ENCODE measurements around the gene HIVEP2.
A peak's percentile ranks its signal among the peaks of the same experiment; 100 is the strongest.

The HIVEP2 gene

GRCh38 chr6:142945446-142946180 is 637 bp upstream of the HIVEP2 start:
- DNase-seq = no peak

- DNase-seq = peak; percentile 80
These were observed 590 bp downstream of the HIVEP2 start for GRCh38 chr6:142944124-142945048.

DNA sequence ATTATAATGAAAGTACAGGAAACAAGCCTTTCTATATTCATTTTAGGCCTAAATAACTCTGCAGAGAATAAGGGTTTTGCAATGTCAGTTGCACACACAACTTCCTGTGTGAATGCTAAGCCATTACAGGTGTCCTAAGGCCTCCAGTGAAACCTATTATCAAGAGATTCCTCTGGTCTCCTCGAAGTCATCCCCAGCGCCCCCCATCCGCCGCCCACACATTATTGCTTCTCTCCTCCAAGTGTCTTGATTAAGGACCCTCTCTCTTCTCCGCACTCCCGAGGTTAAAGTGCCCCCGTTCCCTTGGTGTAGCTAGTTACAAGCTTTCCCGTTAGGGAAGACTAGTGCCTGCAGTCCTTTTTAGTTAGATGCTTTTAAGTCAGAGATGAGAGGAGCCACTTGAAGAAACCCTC is 1.3 kb downstream of the HIVEP2 start:
- DNase-seq = peak; percentile 38

- no peak for DNase-seq
These were observed 2.2 kb downstream of the HIVEP2 start for GRCh38 chr6:142942805-142943227.

- no peak for DNase-seq
These were observed 2.7 kb downstream of the HIVEP2 start for GRCh38 chr6:142942238-142942637.

GRCh38 chr6:142941018-142941417 is 4.0 kb downstream of the HIVEP2 start:
- DNase-seq = no peak

DNA sequence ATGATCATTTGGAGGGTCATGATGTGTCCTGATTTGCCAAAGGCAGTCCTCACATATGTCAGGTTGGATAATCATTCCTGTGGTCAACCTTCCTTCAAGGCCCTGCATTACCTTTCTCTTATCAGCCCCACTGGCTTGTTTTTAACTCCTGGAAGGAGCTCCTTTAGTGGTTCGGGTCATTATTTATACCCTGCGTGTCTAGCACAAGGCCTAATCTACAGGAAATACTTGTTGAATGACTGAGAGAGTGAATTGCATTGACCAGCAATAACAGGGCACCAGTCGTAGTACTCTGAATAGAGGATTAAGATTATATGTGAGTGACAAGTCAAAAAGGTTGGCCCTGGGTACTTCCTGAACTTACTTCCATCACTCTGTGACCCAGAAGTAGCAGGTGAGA is 4.5 kb downstream of the HIVEP2 start:
- peak; percentile 94 for DNase-seq

DNA sequence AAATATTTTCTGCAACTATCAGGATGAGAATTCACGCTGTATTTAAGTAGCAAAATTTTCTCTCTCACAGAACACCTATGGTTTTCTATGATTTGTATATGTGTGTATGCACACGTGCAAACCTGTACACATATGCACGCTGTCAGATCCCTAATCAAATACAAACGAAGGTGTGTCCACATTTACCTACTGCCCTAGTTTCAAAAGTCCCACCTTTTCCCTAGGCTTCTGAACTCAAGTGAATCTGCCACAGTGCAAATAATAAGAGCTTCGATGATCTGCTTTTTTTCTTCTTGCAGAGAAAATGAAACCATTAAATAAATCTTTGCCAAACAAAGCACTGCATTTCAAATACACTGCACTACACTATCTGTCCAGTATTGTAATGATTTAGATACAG is 6.5 kb downstream of the HIVEP2 start:
- no peak for DNase-seq

- DNase-seq = no peak
These were observed 7.0 kb downstream of the HIVEP2 start for GRCh38 chr6:142937986-142938385.

GRCh38 chr6:142935553-142936517 is 9.1 kb downstream of the HIVEP2 start:
- no peak for DNase-seq

DNA sequence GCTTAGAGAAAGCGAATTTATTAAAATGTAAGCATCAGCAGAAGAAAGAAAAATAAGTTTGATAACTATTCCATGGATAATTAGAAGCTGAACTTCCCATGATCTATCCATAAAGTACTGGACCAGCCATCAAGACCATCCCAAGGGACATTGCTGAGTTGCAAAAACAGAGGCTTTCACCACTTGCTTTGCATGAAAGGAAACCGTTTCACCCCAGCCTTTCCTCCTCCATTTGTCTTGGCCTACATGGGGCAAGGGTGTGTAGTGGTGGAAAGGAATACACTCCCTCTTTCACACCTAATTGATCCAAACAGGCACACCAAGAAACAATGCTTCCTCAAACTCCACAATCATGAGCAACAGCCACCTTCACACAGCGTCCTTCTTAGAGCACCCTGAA is 10.4 kb downstream of the HIVEP2 start:
- DNase-seq = no peak

DNA sequence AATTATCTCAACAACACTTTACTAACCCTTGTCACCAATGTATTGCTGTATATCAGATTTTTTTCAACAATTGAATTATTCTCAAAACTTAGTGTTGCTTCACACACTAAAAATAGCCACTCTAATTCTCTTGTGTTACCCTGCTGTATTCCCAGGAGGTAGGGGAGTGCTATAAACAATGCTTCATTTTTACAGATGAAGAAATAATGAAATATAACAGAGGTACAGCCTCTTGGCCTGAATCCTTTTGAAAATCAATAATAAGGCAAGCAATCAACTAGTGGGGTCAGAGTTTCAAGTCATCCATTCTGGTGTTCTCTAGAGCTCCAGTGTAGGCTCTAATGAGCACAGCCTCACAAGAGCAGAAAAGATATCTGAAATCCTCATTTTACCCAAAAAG is 10.9 kb downstream of the HIVEP2 start:
- DNase-seq = no peak

GRCh38 chr6:142933701-142934100 is 11.3 kb downstream of the HIVEP2 start:
- no peak for DNase-seq

DNA sequence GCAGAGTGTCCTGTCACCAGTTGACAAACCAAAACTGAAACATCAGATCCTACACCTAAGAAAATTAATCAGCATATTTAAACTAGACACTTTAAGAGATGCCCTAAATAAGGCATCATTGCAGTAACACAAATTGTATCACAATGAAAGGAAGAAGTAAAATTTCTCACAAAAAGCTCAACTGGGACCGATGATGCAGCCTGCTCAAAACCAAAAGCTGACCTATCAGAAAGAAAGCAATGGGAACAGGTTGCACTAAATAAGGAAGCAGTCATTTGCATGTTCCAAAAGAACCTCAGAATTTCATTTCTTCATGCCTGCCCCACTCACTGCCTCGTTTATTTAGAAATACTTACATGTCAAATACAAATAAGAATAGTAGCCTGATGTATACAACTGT is 12.1 kb downstream of the HIVEP2 start:
- no peak for DNase-seq

DNA sequence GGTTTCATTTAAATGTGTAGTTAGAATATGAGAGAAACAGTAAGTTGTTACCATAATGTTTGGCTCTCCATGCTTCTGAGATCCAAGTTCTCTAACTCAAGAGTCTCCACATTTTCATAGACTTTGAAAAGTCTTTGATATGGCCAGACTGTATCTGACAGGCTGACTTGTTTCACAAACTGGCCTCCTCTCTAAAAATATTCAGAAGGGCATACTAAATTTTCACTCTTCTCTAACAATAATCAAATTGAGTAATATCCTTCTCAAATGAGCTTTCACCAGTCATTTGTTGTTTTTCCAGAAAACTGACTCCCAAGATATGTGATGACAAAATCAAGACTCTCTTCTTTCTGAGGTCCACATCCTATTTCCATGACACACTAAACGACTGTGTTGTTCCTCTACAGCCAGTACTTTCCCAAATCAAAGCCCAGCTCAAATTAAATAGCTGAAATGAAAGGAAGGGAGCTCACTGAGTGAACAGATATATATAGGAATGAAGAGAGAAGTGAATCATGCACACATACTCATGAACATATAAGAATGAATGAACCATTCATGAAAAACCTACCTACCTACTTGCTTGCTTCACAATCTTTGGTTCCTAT is 15.1 kb downstream of the HIVEP2 start:
- DNase-seq = no peak

- DNase-seq = no peak
These were observed 17.1 kb downstream of the HIVEP2 start for GRCh38 chr6:142927904-142928303.

- DNase-seq = no peak
These were observed 17.8 kb downstream of the HIVEP2 start for GRCh38 chr6:142927271-142927580.

DNA sequence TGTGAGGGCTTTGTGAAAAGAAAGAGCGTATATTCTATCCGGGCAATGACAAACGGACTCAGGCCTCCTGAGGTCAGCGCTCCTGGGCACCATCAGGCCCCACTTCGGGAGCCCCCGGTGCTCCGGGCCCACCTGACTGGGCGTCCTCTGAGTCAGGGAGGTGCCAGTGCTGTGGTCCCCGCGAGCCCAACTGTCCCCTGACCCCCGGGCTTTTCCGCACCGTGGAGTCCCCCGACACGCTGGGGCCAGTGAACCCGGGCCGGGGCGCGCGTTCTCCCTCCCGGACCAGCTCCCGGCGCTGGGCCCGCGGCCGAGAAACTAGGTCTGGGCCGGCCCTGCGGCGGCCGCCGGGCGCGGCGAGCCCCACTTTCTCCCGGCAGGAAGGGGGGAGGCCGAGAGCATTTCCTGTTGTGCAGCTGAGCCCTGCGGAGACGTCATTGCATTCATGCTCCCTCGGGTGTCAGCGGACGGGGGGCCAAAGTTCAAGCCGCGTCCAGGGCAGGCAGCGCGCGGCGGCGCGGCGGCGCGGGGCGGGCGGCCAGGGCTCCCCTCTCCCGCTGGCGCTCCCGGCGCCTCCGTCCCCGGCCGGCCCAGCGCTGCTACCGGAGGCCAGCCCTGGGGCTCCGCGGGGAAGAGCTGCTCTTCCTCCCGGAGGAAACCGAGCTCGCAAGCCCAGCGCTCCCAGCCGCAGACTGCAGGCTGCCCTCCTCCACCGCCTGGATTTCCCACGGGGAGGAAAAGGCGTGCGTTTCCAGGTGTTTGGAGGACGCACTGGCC is 18.3 kb downstream of the HIVEP2 start:
- DNase-seq = peak; percentile 89

DNA sequence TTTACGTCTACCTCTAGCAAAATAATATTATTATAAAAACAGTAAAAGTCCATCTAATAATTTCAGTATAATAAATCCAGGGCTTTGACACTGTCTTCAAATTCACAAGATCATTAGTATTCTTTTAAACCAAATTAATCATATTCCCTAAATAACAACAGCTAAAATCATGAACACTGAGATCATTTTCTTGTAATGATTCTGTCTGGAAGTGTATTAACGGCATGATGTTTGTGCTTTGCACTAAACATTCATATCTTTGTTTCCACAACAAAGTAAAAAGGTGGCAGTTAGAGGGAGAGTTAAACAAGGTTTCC is 18.8 kb downstream of the HIVEP2 start:
- DNase-seq = no peak

DNA sequence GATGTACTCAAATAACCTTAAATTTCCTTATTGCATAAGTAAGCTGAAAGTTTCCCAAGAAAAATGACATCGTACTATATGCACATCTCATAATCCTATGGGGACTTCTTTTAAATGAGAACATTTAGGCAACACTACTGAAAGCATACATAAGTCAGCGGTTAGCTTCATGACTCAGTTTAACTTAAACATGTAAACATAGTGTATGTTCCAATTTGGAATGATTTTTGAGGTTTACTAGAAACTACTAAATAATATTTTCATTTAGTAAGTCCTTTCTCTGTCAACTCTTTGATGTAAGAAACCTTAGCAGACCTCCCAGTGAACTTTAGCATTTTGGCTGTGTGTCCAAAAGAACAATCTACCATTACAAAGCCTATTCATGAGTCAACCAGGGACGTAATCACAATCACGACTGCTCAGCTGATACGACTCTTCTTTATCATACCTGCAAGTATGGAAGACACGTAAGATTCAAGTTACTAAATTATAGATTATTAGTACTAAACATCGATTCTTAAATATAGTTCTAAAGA is 19.3 kb downstream of the HIVEP2 start:
- DNase-seq = peak; percentile 12

DNA sequence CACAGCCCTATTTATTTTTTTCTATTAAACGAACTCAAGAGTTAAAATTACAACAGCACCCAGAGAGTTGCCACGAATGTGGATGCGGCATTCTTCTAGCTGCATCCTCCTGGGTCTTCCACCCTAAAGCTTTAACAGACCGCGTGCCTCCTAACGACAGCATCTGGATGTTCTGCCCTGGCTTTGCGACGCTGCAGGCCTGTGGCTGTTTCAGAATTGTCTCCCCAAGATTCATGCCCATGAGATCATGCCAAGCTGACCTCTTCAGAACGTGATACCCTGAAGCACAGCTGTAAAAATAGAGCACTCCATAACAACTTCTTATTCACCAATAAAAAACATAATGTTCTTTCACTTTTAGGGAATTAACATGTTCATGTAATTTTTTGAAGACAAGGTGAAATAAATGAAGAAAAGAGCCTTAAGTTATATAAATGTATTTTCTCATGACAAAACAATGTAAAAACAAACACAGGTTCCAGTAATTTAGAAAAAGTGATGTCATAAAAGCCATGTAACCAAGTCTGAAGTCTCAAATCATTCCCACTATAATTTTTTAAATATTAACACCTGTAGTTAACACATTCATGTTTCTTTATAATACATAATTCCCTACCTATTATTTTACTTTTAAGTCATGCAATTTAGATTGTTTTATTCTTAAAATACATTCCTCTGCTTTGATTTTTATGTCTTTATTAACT is 26.5 kb downstream of the HIVEP2 start:
- DNase-seq = no peak

Data from NCI-H226 (cell line).